Fibroblast of skin of right quadriceps (primary cell): Measurements from ENCODE around the gene TP53INP2.
"Not testable (repeated sequence)": the region's sequence is repeated elsewhere in the genome, so short reads cannot be mapped to it uniquely, and the experiment has no call there.

ENCODE experiments used
- DNase-seq: peaks from one replicate; pipeline ENCODE4 v3.0.0-alpha.2; 2013

TP53INP2 gene

GRCh38 chr20:34706302-34706875 is 2.2 kb downstream of the TP53INP2 start:
- DNase-seq = no peak

- no peak for DNase-seq
Measured at GRCh38 chr20:34706912-34707784, 3.0 kb downstream of the TP53INP2 start.

- peak; percentile 29 for DNase-seq
Measured at GRCh38 chr20:34708621-34709043, 4.5 kb downstream of the TP53INP2 start.

GRCh38 chr20:34709044-34709830 is 5.1 kb downstream of the TP53INP2 start:
- peak; percentile 76 for DNase-seq

- peak; percentile 68 for DNase-seq
Measured at GRCh38 chr20:34709831-34710567, 5.9 kb downstream of the TP53INP2 start.

- DNase-seq = no peak
Measured at GRCh38 chr20:34710568-34710839, 6.4 kb downstream of the TP53INP2 start.

- no peak for DNase-seq
Measured at GRCh38 chr20:34710861-34711574, 6.9 kb downstream of the TP53INP2 start.

GRCh38 chr20:34711813-34712430 is 7.8 kb downstream of the TP53INP2 start:
- DNase-seq = no peak

- no peak for DNase-seq
Measured at GRCh38 chr20:34712525-34713192, 8.5 kb downstream of the TP53INP2 start.

GRCh38 chr20:34713194-34713943 is 9.2 kb downstream of the TP53INP2 start:
- peak; percentile 98 for DNase-seq

- not testable (repeated sequence) for DNase-seq
Measured at GRCh38 chr20:34713944-34714515, 9.9 kb downstream of the TP53INP2 start.

GRCh38 chr20:34715384-34715783 is 11.2 kb downstream of the TP53INP2 start:
- DNase-seq = no peak

- no peak for DNase-seq
Measured at GRCh38 chr20:34716921-34717229, 12.7 kb downstream of the TP53INP2 start.

GRCh38 chr20:34717230-34718095 is 13.3 kb downstream of the TP53INP2 start:
- DNase-seq = no peak

GRCh38 chr20:34719242-34720017 is 15.3 kb downstream of the TP53INP2 start:
- DNase-seq = not testable (repeated sequence)

- no peak for DNase-seq
Measured at GRCh38 chr20:34720266-34720665, 16.1 kb downstream of the TP53INP2 start.

- not testable (repeated sequence) for DNase-seq
Measured at GRCh38 chr20:34722560-34722959, 18.4 kb downstream of the TP53INP2 start.

GRCh38 chr20:34724172-34724571 is 20.0 kb downstream of the TP53INP2 start:
- DNase-seq = no peak
